SK-N-MC (cell line): ENCODE results near the gene KBTBD8.

Experiments used
- EZH2 ChIP-seq: fragments of 200-600 bp; sonication (generic); IDR thresholded peaks from one replicate; pipeline ENCODE4 v1.6.1; 2017; ENCODE audit warnings: antibody characterized with exemption
- FOXP2 ChIP-seq: optimal IDR thresholded peaks from 2 replicates; pipeline ENCODE3; 2011; ENCODE audit warnings: mild to moderate bottlenecking, moderate library complexity; ENCODE audit not compliant: insufficient read depth; ENCODE audit errors: extremely low read length, control extremely low read depth
- POLR2AphosphoS5 ChIP-seq: IDR thresholded peaks from 2 replicates; pipeline ENCODE4 v1.6.1; 2012; ENCODE audit warnings: mild to moderate bottlenecking, low read depth, low read length, borderline replicate concordance

DNA sequence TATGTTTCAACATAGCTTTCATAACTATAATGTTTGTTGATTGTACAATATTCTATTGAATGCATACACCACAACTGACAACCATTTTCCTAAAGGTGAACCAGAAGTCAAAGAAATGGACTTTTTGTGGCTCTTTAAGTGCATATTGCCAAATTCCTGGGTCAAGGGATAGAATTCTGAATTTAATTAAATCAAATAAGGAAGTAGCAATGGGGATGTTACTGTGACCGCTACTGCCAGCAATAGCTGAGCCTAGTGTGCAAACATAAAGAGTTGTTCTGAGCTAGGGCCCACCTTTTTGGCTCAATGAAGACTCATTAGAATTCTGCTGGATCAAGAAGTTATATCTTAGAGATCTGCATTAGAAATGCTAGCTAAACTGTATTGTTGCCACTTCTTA is 17.3 kb upstream of the KBTBD8 start:
- TF ChIP-seq EZH2 (no peak), POLR2AphosphoS5 (no peak), FOXP2 (no peak)
